K562 (cell line): ENCODE measurements around the gene TMEM79. TPM values are rescaled to one million over a fixed set of nuclear protein-coding genes. Genes with fewer than 3 reads are reported as not detected.

Experiments used
- ATAC-seq: fragments of 200-7000 bp; cut with Tn5 transposase; 3 replicates; pipeline ENCODE4 v1.9.1; 2020; ENCODE audit warnings: moderate library complexity
- BruUV-seq: library from RNA; stranded (reverse); fragments of 400-500 nt; replicated peaks from 2 replicates; lab custom pipeline; 2021; lab: Mats Ljungman, UMichigan
- CTCF ChIA-PET: fragments of 300-600 bp; formaldehyde crosslinking; extraction: SDS; loops from one replicate; lab custom pipeline; 2021; ENCODE audit warnings: low intra/inter-chr PET ratio; lab: Yijun Ruan, JAX
- POLR2A ChIA-PET: fragments of 300-600, 350-650 bp; sonication (Branson Sonifier 250); formaldehyde crosslinking; extraction: SDS; loops from one replicate; lab custom pipeline; 2021; ENCODE audit warnings: antibody characterized with exemption, inconsistent platforms; lab: Yijun Ruan, JAX
- DNase-seq, 4 experiments: peaks; one replicate each; pipeline versions ENCODE4 v3.0.0 to v3.0.0-alpha.2; 2011 to 2018; ENCODE audit warnings: low spot score in 3 of 4, mixed read lengths in 3 of 4; ENCODE audit errors: extremely low read depth in 1 of 4
- FAIRE-seq: peaks from 2 replicates; lab custom pipeline; 2011; peaks lifted over from hg19 to GRCh38; lab: Jason Lieb, UNC
- H2AFZ ChIP-seq: 2 replicates; pipeline ENCODE4 v1.6.0; 2011; ENCODE audit warnings: low read depth, low read length, control low read depth, inconsistent platforms
- H3K27ac ChIP-seq: fragments of 200-600 bp; 3 replicates; pipeline ENCODE4 v1.8.0; 2011; ENCODE audit warnings: low read depth, mild to moderate bottlenecking, control low read depth, inconsistent platforms, low read length, moderate library complexity, mixed read lengths; ENCODE audit errors: extremely low read depth
- H3K27me3 ChIP-seq, 2 experiments: fragments of 300-600 bp in 1 of 2; 2 replicates in 1 of 2; 3 replicates in 1 of 2; pipeline versions ENCODE4 v1.6.0 to v1.8.0; 2011; ENCODE audit warnings: inconsistent platforms in 2 of 2, low read length in 2 of 2, mild to moderate bottlenecking in 1 of 2, mixed read lengths in 1 of 2, moderate library complexity in 1 of 2; ENCODE audit not compliant: control insufficient read depth in 2 of 2, insufficient read depth in 2 of 2
- H3K36me3 ChIP-seq: fragments of 300-600 bp; 3 replicates; pipeline ENCODE4 v1.8.0; 2011; ENCODE audit warnings: mild to moderate bottlenecking, low read length, inconsistent platforms; ENCODE audit not compliant: control insufficient read depth, insufficient read depth
- H3K4me1 ChIP-seq, 2 experiments: fragments of 200-600 bp in 1 of 2; replicated peaks in 1 of 2; 2 replicates in 1 of 2; 3 replicates in 1 of 2; pipeline versions ENCODE4 v1.5.1 to v1.8.0; 2011; ENCODE audit warnings: inconsistent platforms in 2 of 2, low read length in 2 of 2, mild to moderate bottlenecking in 1 of 2, mixed read lengths in 1 of 2, moderate library complexity in 1 of 2; ENCODE audit not compliant: control insufficient read depth in 2 of 2, insufficient read depth in 2 of 2
- H3K4me2 ChIP-seq: 2 replicates; pipeline ENCODE4 v1.6.1; 2011; ENCODE audit warnings: low read length, control low read depth, inconsistent platforms, mixed read lengths; ENCODE audit not compliant: insufficient read depth
- H3K4me3 ChIP-seq: fragments of 200-600 bp; sonication (generic), shearing (Covaris generic); 2 replicates; pipeline ENCODE4 v1.5.1; 2016; ENCODE audit warnings: control low read depth, inconsistent platforms
- H3K79me2 ChIP-seq: fragments of 200-600 bp; 3 replicates; pipeline ENCODE4 v1.8.0; 2011; ENCODE audit warnings: low read length, inconsistent platforms; ENCODE audit not compliant: control insufficient read depth, insufficient read depth
- H3K9ac ChIP-seq, 2 experiments: 2 replicates each; pipeline versions ENCODE4 v1.6.0 to v1.6.1; 2011; ENCODE audit warnings: low read depth in 2 of 2, low read length in 2 of 2, control low read depth in 1 of 2, inconsistent platforms in 1 of 2, mild to moderate bottlenecking in 1 of 2, mixed read lengths in 1 of 2; ENCODE audit not compliant: insufficient read depth in 1 of 2
- H3K9me1 ChIP-seq: one replicate; pipeline ENCODE4 v1.6.0; 2011; ENCODE audit warnings: inconsistent platforms, mild to moderate bottlenecking, low read length, moderate library complexity; ENCODE audit not compliant: control insufficient read depth, insufficient read depth
- H3K9me3 ChIP-seq: replicated peaks from 2 replicates; pipeline ENCODE4 v1.5.1; 2011; ENCODE audit warnings: low read depth, low read length, inconsistent platforms; ENCODE audit not compliant: control insufficient read depth, insufficient read depth
- H4K20me1 ChIP-seq: replicated peaks from 2 replicates; pipeline ENCODE4 v1.6.1; 2011; ENCODE audit warnings: low read length, inconsistent platforms, mixed read lengths; ENCODE audit not compliant: control insufficient read depth, insufficient read depth
- BRF1 ChIP-seq: IDR thresholded peaks from 3 replicates; pipeline ENCODE4 v1.6.1; 2011; ENCODE audit warnings: borderline replicate concordance, mild to moderate bottlenecking; ENCODE audit not compliant: insufficient read length; ENCODE audit errors: extremely low read depth
- FOXP1 ChIP-seq: sonication (generic); formaldehyde crosslinking; IDR thresholded peaks from 2 replicates; pipeline ENCODE4 v1.8.0; 2022; ENCODE audit warnings: mild to moderate bottlenecking, missing genetic modification reagents
- POLR2G ChIP-seq: fragments of 200-400 bp; formaldehyde crosslinking; IDR thresholded peaks from 2 replicates; pipeline ENCODE4 v1.6.1; 2017; ENCODE audit warnings: low read depth, mild to moderate bottlenecking, antibody characterized with exemption, low read length, moderate library complexity
- SAFB2 ChIP-seq: fragments of 200-400 bp; formaldehyde crosslinking; IDR thresholded peaks from 2 replicates; pipeline ENCODE4 v1.6.1; 2018; ENCODE audit warnings: borderline replicate concordance, low read length, low read depth, moderate library complexity; ENCODE audit not compliant: severe bottlenecking
- VEZF1 ChIP-seq: fragments of 200-800 bp; sonication (Bioruptor generic); IDR thresholded peaks from 2 replicates; pipeline ENCODE4 v1.6.1; 2017; ENCODE audit warnings: missing genetic modification characterization, missing compliant biosample characterization
- ZNF24 ChIP-seq: fragments of 450-650 bp; IDR thresholded peaks from 2 replicates; pipeline ENCODE4 v1.6.1; 2016
- ZNF398 ChIP-seq: fragments of 250-450 bp; sonication (Bioruptor Pico); IDR thresholded peaks from 2 replicates; pipeline ENCODE4 v1.8.0; 2021; ENCODE audit warnings: moderate library complexity, mild to moderate bottlenecking, inconsistent platforms
- WGBS: fragments of 100-300 bp; shearing (Covaris generic); methylation state at CpG from one replicate; pipeline ENCODE4 v1.1.6; 2016; ENCODE audit warnings: low coverage, mixed read lengths; ENCODE audit not compliant: insufficient coverage; ENCODE audit errors: missing lambda C conversion rate; 5-methylcytosine and 5-hydroxymethylcytosine counted together
- in situ Hi-C: fragments of 300-500 bp; cut with MboI; formaldehyde crosslinking; loops from 4 replicates; pipeline ENCODE4 v1.15.0; 2018; ENCODE audit warnings: inconsistent platforms, mixed read lengths
- intact Hi-C: fragments of 100-400 bp; cut with micrococcal nuclease; formaldehyde crosslinking; loops from 2 replicates; pipeline ENCODE4 v1.14.2; 2022
- polyA plus RNA-seq, 8 experiments: library from polyadenylated mRNA; depleted of rRNA in 4 of 8; stranded (reverse) in 5 of 8; unstranded in 3 of 8; fragments of >200 nt; fragmentation: Nextera tagmentation in 2 of 8; fragmentation: Illumina TruSeq in 1 of 8; extraction: Ambion mirVana in 2 of 8; extraction: Trizol in 1 of 8; gene quantifications; 2 replicates each; pipeline versions ENCODE4 v1.2.1 to v1.2.3, GENCODE V29; 2011 to 2014; ENCODE audit warnings: inconsistent platforms in 1 of 8, missing spikeins in 1 of 8
- total RNA-seq, 7 experiments: library from RNA; depleted of rRNA in 6 of 7; stranded (reverse); fragments of >200 nt in 6 of 7; fragmentation: Illumina TruSeq in 2 of 7; extraction: Trizol in 2 of 7; gene quantifications; 2 replicates each; pipeline versions ENCODE4 v1.2.1 to v1.2.3, GENCODE V29; 2011 to 2021; ENCODE audit warnings: low replicate concordance in 1 of 7

TMEM79 gene
- total and polyA plus RNA-seq, 9 of the 15 experiments (the other 6 are each of a cell fraction or from before 2014, with no cell fraction given), result 0.69 to 6.8 (median 4.0) TPM

- TF ChIP-seq VEZF1 (CRISPR knock-in tag) (no peak), ZNF24 (no peak), ZNF398 (no peak), BRF1 (no peak)
Measured at GRCh38 chr1:156293098-156293434, 8.9 kb downstream of the TMEM79 start (continued).

GRCh38 chr1:156293895-156294294 lies 9.8 kb downstream of the TMEM79 start:
- H3K79me2 ChIP-seq, result no peaks in the 10 kb centered on the region
- 0 out of 4 replicates have a peak overlapping the region, but pooled peaks of 1 of the 2 experiments have one; percentile 2 for H3K9ac ChIP-seq
- in situ Hi-C loops (no loop called here), intact Hi-C loops (no loop called here)
- BruUV-seq, result no TSS peak
- peaks cover 21% of the 10 kb centered on the region; the same call in 1 of the 3 replicates for H3K36me3 ChIP-seq
- H3K4me1 ChIP-seq, result peaks cover 7 to 17% of the 10 kb centered on the region in 2 experiments; a peak in 4 of 5 replicates
- FAIRE-seq, result no peak
- TF ChIP-seq SAFB2 (no peak), FOXP1 (CRISPR knock-in tag) (no peak), POLR2G (0 out of 2 replicates have a peak, but pooled peaks have one; percentile 24)
- H4K20me1 ChIP-seq, result no peaks in the 10 kb centered on the region
- no peak overlapping the region for H2AFZ ChIP-seq
- no peak overlapping the region for H3K4me2 ChIP-seq
- no peak for DNase-seq
- no peak for ATAC-seq
- ChIA-PET CTCF (no interaction called here), POLR2A (interaction anchor here (0.5 to 1.9 kb wide), 7 partner anchors 11 to 303 kb away, joined by 3 to 16 read pairs (median 3); partner anchors contain the start of genes SMG5 and TMEM79)
- no peaks in the 10 kb centered on the region for H3K9me3 ChIP-seq
- no peak overlapping the region for H3K27ac ChIP-seq
- H3K9me1 ChIP-seq, result no peaks in the 10 kb centered on the region
- peaks cover 0 to 2% of the 10 kb centered on the region in 2 experiments; a peak in 1 of 5 replicates for H3K27me3 ChIP-seq
- WGBS, result 77% methylated on average over 7 of the region's 9 CpGs
- no peak overlapping the region for H3K4me3 ChIP-seq
